ENCODE results near the gene CDHR5. TPM values are rescaled to one million over a fixed set of nuclear protein-coding genes. Genes with fewer than 3 reads are reported as not detected.

CDHR5 gene
- total and polyA plus RNA-seq, 9 of the 15 experiments (the other 6 are each of a cell fraction or from before 2014, with no cell fraction given), result 0.16 TPM; not detected in 8

GRCh38 chr11:665704-666281, 41.0 kb upstream of the CDHR5 start (continued):
- TF ChIP-seq, protein P1, sequence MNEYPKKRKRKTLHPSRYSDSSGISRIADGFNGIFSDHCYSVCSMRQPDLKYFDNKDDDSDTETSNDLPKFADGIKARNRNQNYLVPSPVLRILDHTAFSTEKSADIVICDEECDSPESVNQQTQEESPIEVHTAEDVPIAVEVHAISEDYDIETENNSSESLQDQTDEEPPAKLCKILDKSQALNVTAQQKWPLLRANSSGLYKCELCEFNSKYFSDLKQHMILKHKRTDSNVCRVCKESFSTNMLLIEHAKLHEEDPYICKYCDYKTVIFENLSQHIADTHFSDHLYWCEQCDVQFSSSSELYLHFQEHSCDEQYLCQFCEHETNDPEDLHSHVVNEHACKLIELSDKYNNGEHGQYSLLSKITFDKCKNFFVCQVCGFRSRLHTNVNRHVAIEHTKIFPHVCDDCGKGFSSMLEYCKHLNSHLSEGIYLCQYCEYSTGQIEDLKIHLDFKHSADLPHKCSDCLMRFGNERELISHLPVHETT (CRISPR knock-in tag; conservative IDR thresholded peaks at IDR 0.05 in 1 of 2, IDR thresholded peaks at IDR 0.05 in 1 of 2), result peak in 1 of 2 experiments; percentile 60; a peak in 2 of 4 replicates
- peak; percentile 47; the same call in 1 of the 2 replicates for TF ChIP-seq VEZF1 (CRISPR knock-in tag; IDR thresholded peaks at IDR 0.05)
- TF ChIP-seq JUN (IDR thresholded peaks at IDR 0.05; ENCODE audit: borderline replicate concordance, low read depth, low read length), result 0 out of 2 replicates have a peak, but pooled peaks have one; percentile 42
- no peak for TF ChIP-seq JUN (CRISPR knock-in tag; IDR thresholded peaks at IDR 0.05; ENCODE audit: borderline replicate concordance)
- TF ChIP-seq KDM5B (IDR thresholded peaks at IDR 0.05; ENCODE audit: insufficient replicate concordance, low read depth, low read length), result no peak
- TF ChIP-seq FOSL1 (tag; conservative IDR thresholded peaks at IDR 0.05), result peak; percentile 71
- TF ChIP-seq ZNF830 (CRISPR knock-in tag; IDR thresholded peaks at IDR 0.05), result no peak
- TF ChIP-seq, protein P2, sequence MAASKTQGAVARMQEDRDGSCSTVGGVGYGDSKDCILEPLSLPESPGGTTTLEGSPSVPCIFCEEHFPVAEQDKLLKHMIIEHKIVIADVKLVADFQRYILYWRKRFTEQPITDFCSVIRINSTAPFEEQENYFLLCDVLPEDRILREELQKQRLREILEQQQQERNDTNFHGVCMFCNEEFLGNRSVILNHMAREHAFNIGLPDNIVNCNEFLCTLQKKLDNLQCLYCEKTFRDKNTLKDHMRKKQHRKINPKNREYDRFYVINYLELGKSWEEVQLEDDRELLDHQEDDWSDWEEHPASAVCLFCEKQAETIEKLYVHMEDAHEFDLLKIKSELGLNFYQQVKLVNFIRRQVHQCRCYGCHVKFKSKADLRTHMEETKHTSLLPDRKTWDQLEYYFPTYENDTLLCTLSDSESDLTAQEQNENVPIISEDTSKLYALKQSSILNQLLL (CRISPR knock-in tag; IDR thresholded peaks at IDR 0.05; ENCODE audit: borderline replicate concordance), result no peak
- peak; percentile 91 for TF ChIP-seq PRDM10 (IDR thresholded peaks at IDR 0.05; ENCODE audit: partially characterized antibody)
